HCT116 (cell line): Measurements from ENCODE around the gene CTSE. TPM values are rescaled to one million over a fixed set of nuclear protein-coding genes. Genes with fewer than 3 reads are reported as not detected.

Source experiments
- ATAC-seq: fragments of 200-7000 bp; cut with Tn5 transposase; 2 replicates; pipeline ENCODE4 v1.9.1; 2020; ENCODE audit warnings: mild to moderate bottlenecking, moderate library complexity
- BruUV-seq: library from RNA; stranded (reverse); fragments of 400-500 nt; replicated peaks from 2 replicates; lab custom pipeline; 2021; lab: Mats Ljungman, UMichigan
- CTCF ChIA-PET: fragments of 300-600 bp; sonication (Branson Sonifier 250); formaldehyde crosslinking; loops from one replicate; lab custom pipeline; 2021; ENCODE audit warnings: antibody characterized with exemption; lab: Charles Lee
- POLR2A ChIA-PET: fragments of 300-600, 350-600 bp; sonication (Branson Sonifier 250); formaldehyde crosslinking; loops from one replicate; lab custom pipeline; 2021; ENCODE audit warnings: antibody characterized with exemption; lab: Charles Lee
- RAD21 ChIA-PET, 2 experiments: fragments of 300-600 bp; sonication (Branson Sonifier 250); formaldehyde crosslinking; loops; one replicate each; lab custom pipeline; 2023; ENCODE audit warnings: low total read pairs in 2 of 2; ENCODE audit not compliant: uncharacterized antibody in 2 of 2, unreplicated experiment in 2 of 2, low non-redundant PET in 1 of 2; lab: Charles Lee
- DNase-seq: peaks from one replicate; pipeline ENCODE4 v3.0.0-alpha.2; 2010; ENCODE audit warnings: low read depth, low spot score
- H2AFZ ChIP-seq: fragments of 200-600 bp; shearing (Covaris generic), sonication (generic); 2 replicates; pipeline ENCODE4 v1.6.1; 2017; ENCODE audit warnings: low read depth, mixed run types, mixed read lengths, antibody characterized with exemption, low read length; ENCODE audit not compliant: poor library complexity, severe bottlenecking
- H3K27ac ChIP-seq: 2 replicates; pipeline ENCODE4 v1.5.1; 2012; ENCODE audit warnings: low read depth, low read length
- H3K27me3 ChIP-seq: fragments of 200-600 bp; sonication (generic); 2 replicates; pipeline ENCODE4 v1.6.1; 2016; ENCODE audit warnings: mixed run types, low read length, mixed read lengths; ENCODE audit not compliant: insufficient read depth
- H3K36me3 ChIP-seq, 2 experiments: fragments of 200-500 bp in 1 of 2; fragments of 200-600 bp in 1 of 2; sonication (Bioruptor generic) in 1 of 2; sonication (generic) in 1 of 2; 2 replicates each; pipeline versions ENCODE4 v1.5.1 to v1.6.1; 2014 to 2016; ENCODE audit warnings: low read length in 2 of 2, inconsistent platforms in 1 of 2, mixed read lengths in 1 of 2, mixed run types in 1 of 2; ENCODE audit not compliant: insufficient read depth in 2 of 2, control insufficient read depth in 1 of 2
- H3K4me1 ChIP-seq, 2 experiments: fragments of 200-600 bp in 1 of 2; sonication (generic) in 1 of 2; 2 replicates each; pipeline versions ENCODE4 v1.5.1 to v1.6.1; 2012 to 2017; ENCODE audit warnings: low read length in 2 of 2, inconsistent platforms in 1 of 2, mild to moderate bottlenecking in 1 of 2, mixed read lengths in 1 of 2, mixed run types in 1 of 2, moderate library complexity in 1 of 2; ENCODE audit not compliant: insufficient read depth in 2 of 2, control insufficient read depth in 1 of 2
- H3K4me2 ChIP-seq: fragments of 200-600 bp; sonication (generic); 2 replicates; pipeline ENCODE4 v1.6.1; 2017; ENCODE audit warnings: mixed run types, low read length, mixed read lengths
- H3K4me3 ChIP-seq, 2 experiments: fragments of 200-600 bp in 1 of 2; sonication (generic) in 1 of 2; replicated peaks in 1 of 2; 2 replicates each; pipeline ENCODE4 v1.5.1; 2011 to 2016; ENCODE audit warnings: low read length in 2 of 2, control low read depth in 1 of 2, low read depth in 1 of 2, mild to moderate bottlenecking in 1 of 2, mixed read lengths in 1 of 2, mixed run types in 1 of 2
- H3K79me2 ChIP-seq: fragments of 200-600 bp; sonication (generic); 2 replicates; pipeline ENCODE4 v1.6.1; 2017; ENCODE audit warnings: mild to moderate bottlenecking, mixed run types, low read length, moderate library complexity, mixed read lengths; ENCODE audit not compliant: insufficient read depth
- H3K9ac ChIP-seq: fragments of 200-600 bp; sonication (generic); 2 replicates; pipeline ENCODE4 v1.6.1; 2016; ENCODE audit warnings: low read length, mixed read lengths
- H3K9me2 ChIP-seq: fragments of 200-600 bp; sonication (generic), shearing (Covaris generic); 2 replicates; pipeline ENCODE4 v1.6.1; 2017; ENCODE audit warnings: mixed run types, mild to moderate bottlenecking, moderate library complexity; ENCODE audit not compliant: insufficient read depth
- H3K9me3 ChIP-seq, 2 experiments: fragments of 200-500 bp in 1 of 2; fragments of 200-600 bp in 1 of 2; sonication (Bioruptor generic) in 1 of 2; sonication (generic) in 1 of 2; 2 replicates each; pipeline ENCODE4 v1.6.1; 2014 to 2017; ENCODE audit warnings: low read length in 2 of 2, mixed read lengths in 2 of 2, inconsistent platforms in 1 of 2, low read depth in 1 of 2, mild to moderate bottlenecking in 1 of 2, mixed run types in 1 of 2, moderate library complexity in 1 of 2; ENCODE audit not compliant: control insufficient read depth in 1 of 2, insufficient read depth in 1 of 2
- H4K20me1 ChIP-seq: fragments of 200-600 bp; sonication (generic), shearing (Covaris generic); 2 replicates; pipeline ENCODE4 v1.6.1; 2017; ENCODE audit warnings: mixed run types, mild to moderate bottlenecking, moderate library complexity; ENCODE audit not compliant: insufficient read depth
- ELF1 ChIP-seq: IDR thresholded peaks from 2 replicates; pipeline ENCODE4 v1.6.1; 2012; ENCODE audit warnings: low read depth, borderline replicate concordance
- EZH2 ChIP-seq: fragments of 200-600 bp; sonication (generic); IDR thresholded peaks from 2 replicates; pipeline ENCODE4 v1.6.1; 2017; ENCODE audit warnings: antibody characterized with exemption, mixed run types
- MAX ChIP-seq: IDR thresholded peaks from 2 replicates; pipeline ENCODE4 v1.6.1; 2012
- TCF7L2 ChIP-seq: IDR thresholded peaks from 2 replicates; pipeline ENCODE4 v1.7.0; 2011; ENCODE audit warnings: borderline replicate concordance, inconsistent platforms; ENCODE audit not compliant: insufficient read depth, insufficient read length; ENCODE audit errors: extremely low read depth
- YY1 ChIP-seq: IDR thresholded peaks from 2 replicates; pipeline ENCODE4 v1.6.1; 2011; ENCODE audit warnings: low read length, low read depth, moderate library complexity, mild to moderate bottlenecking; ENCODE audit not compliant: insufficient replicate concordance; ENCODE audit errors: extremely low read depth
- intact Hi-C: fragments of 100-400 bp; cut with micrococcal nuclease; formaldehyde crosslinking; loops from 2 replicates; pipeline ENCODE4 v1.10.0; 2022
- total RNA-seq: library from RNA; stranded (reverse); gene quantifications from one replicate; pipeline ENCODE4 v1.2.1, GENCODE V29; 2021; ENCODE audit not compliant: unreplicated experiment
- TF ChIP-seq, protein P1 (sequence below): IDR thresholded peaks from 2 replicates; pipeline ENCODE4 v1.6.1; 2012; ENCODE audit warnings: low read depth

CTSE gene
- total RNA-seq, 1 experiment from 2014 or later = 0.12 TPM

DNA sequence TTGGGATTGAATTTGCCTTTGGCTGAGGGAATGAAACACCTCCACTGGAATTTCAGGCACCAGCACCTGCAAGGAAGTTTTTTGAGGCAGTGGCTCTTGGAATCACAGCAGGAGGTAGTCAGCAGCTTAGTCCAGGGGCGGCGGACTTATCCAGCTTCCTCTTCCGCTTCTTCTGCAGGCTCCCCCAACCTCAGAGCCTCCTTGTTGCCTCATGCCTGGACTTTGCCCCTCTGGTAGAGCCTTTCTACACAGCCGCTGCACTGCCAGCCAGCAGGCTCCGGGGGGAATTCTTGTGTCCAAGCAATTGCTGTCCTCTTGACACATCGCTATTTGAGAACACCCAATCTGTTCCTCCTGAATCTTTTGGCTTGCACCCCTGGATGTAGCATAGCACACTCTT lies 24.9 kb upstream of the CTSE start:
- RAD21 ChIA-PET = no interaction called here

DNA sequence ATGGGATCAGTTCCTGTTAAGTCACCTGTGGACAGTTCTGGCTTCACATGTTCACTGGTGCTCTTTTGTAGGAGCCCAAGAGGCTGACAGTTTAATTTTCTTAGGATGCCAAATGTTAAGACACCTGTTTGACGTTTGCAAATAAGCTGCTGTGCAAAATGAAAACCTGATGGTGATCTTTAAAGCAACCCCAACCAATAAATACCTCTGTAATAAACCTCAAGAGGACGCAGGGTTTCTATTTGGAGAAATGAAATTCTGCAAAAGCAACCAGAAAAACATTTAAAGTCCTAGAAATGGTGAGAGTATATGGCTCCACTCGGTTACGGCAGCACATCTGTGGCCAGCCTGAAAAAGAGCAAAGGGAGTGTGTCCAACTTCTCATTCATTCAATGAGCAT lies 23.6 kb upstream of the CTSE start:
- RAD21 ChIA-PET = no interaction called here
- CTCF ChIA-PET = interaction anchor here (1.8 kb wide), 1 partner anchor 17 kb away, joined by 4 read pairs; no protein-coding TSS in a partner anchor
- Histone ChIP-seq H2AFZ (no peak overlapping the region), H3K27ac (no peak overlapping the region), H3K9me2 (no peaks in the 10 kb centered on the region), H3K9ac (no peak overlapping the region), H4K20me1 (no peaks in the 10 kb centered on the region), H3K9me3 (no peaks in the 10 kb centered on the region), H3K4me2 (no peak overlapping the region), H3K36me3 (no peaks in the 10 kb centered on the region), H3K27me3 (no peaks in the 10 kb centered on the region), H3K4me1 (no peaks in the 10 kb centered on the region), H3K79me2 (no peaks in the 10 kb centered on the region), H3K4me3 (no peak overlapping the region)
- TF ChIP-seq TCF7L2 (no peak), EZH2 (no peak), MAX (no peak)
- TF ChIP-seq, protein P1, sequence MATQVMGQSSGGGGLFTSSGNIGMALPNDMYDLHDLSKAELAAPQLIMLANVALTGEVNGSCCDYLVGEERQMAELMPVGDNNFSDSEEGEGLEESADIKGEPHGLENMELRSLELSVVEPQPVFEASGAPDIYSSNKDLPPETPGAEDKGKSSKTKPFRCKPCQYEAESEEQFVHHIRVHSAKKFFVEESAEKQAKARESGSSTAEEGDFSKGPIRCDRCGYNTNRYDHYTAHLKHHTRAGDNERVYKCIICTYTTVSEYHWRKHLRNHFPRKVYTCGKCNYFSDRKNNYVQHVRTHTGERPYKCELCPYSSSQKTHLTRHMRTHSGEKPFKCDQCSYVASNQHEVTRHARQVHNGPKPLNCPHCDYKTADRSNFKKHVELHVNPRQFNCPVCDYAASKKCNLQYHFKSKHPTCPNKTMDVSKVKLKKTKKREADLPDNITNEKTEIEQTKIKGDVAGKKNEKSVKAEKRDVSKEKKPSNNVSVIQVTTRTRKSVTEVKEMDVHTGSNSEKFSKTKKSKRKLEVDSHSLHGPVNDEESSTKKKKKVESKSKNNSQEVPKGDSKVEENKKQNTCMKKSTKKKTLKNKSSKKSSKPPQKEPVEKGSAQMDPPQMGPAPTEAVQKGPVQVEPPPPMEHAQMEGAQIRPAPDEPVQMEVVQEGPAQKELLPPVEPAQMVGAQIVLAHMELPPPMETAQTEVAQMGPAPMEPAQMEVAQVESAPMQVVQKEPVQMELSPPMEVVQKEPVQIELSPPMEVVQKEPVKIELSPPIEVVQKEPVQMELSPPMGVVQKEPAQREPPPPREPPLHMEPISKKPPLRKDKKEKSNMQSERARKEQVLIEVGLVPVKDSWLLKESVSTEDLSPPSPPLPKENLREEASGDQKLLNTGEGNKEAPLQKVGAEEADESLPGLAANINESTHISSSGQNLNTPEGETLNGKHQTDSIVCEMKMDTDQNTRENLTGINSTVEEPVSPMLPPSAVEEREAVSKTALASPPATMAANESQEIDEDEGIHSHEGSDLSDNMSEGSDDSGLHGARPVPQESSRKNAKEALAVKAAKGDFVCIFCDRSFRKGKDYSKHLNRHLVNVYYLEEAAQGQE = no peak
- POLR2A ChIA-PET = interaction anchor here (1.5 kb wide), 1 partner anchor 10 kb away, joined by 4 read pairs; no protein-coding TSS in a partner anchor
- no peak for DNase-seq
- intact Hi-C loops = no loop called here
- no peak for ATAC-seq
- no TSS peak for BruUV-seq

More for the DNA sequence above, 24.9 kb upstream of the CTSE start:
- Histone ChIP-seq H3K4me2 (no peak overlapping the region), H3K4me1 (no peaks in the 10 kb centered on the region), H3K36me3 (no peaks in the 10 kb centered on the region), H3K9ac (no peak overlapping the region), H2AFZ (no peak overlapping the region), H3K9me3 (no peaks in the 10 kb centered on the region), H3K9me2 (no peaks in the 10 kb centered on the region), H3K79me2 (no peaks in the 10 kb centered on the region), H3K4me3 (no peak overlapping the region), H3K27ac (no peak overlapping the region), H4K20me1 (no peaks in the 10 kb centered on the region), H3K27me3 (no peaks in the 10 kb centered on the region)
- ChIA-PET CTCF (no interaction called here), POLR2A (interaction anchor here (1.5 kb wide), 1 partner anchor 12 kb away, joined by 4 read pairs; no protein-coding TSS in a partner anchor)
- no TSS peak for BruUV-seq
- ATAC-seq = no peak
- TF ChIP-seq YY1 = no peak
- no peak for TF ChIP-seq ELF1
- DNase-seq = no peak
- intact Hi-C loops = no loop called here
